ENCODE data around the gene FOLR3.

Gene FOLR3

DNA sequence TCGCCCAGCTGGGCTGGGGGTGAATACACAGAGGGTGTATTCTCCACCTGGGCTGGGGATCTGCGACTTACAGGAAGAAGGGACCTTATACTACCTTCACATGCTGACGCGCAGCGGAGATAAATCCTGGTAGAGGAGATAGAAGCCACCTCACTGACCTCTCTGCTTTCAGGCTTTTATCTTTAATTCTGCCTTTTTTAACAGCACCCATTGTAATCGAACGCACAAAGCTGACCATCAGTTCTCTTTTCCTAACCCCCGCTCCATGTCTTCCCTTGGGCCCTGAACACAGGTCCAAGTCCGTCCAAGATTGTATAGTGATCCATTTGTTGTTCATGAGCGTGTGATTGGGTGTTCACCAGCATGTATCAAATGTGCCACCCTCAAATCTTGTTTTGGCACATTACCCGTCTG, 31.8 kb upstream of the FOLR3 start:
- TF ChIP-seq CEBPB (IDR thresholded peaks at IDR 0.05) (no peak), YY1 (IDR thresholded peaks at IDR 0.05; ENCODE audit: low read depth) (no peak), CREB1 (IDR thresholded peaks at IDR 0.05; ENCODE audit: low read depth) (no peak)

GRCh38 chr11:72105888-72106287, 29.6 kb upstream of the FOLR3 start, which contains the start of gene TOMT:
TSS of gene TOMT (plus strand) at chr11:72105924. CDS start at chr11:72105952, 28 bp downstream.
- no peak for TF ChIP-seq MAX (IDR thresholded peaks at IDR 0.05)
- TF ChIP-seq ZBTB7A (IDR thresholded peaks at IDR 0.05; ENCODE audit: low read depth) = no peak
- TF ChIP-seq TCF12 (IDR thresholded peaks at IDR 0.05; ENCODE audit: low read depth) = no peak
- TF ChIP-seq TAF1 (IDR thresholded peaks at IDR 0.05; ENCODE audit: low read depth) = no peak
- no peak for TF ChIP-seq CEBPB (IDR thresholded peaks at IDR 0.05)

- TF ChIP-seq TEAD4 (IDR thresholded peaks at IDR 0.05) (no peak), MAX (IDR thresholded peaks at IDR 0.05) (peak; percentile 1; the same call in 1 of the 2 replicates), TCF12 (IDR thresholded peaks at IDR 0.05; ENCODE audit: low read depth) (no peak)
Observed at GRCh38 chr11:72111300-72112142, 24.0 kb upstream of the FOLR3 start.

- no peak for TF ChIP-seq TCF12 (IDR thresholded peaks at IDR 0.05; ENCODE audit: low read depth)
- TF ChIP-seq MAX (IDR thresholded peaks at IDR 0.05) = peak; percentile 78
- TF ChIP-seq RAD21 (IDR thresholded peaks at IDR 0.05; ENCODE audit: low read depth) = no peak
- TF ChIP-seq FOXM1 (IDR thresholded peaks at IDR 0.05; ENCODE audit: borderline replicate concordance, low read depth) = 0 out of 2 replicates have a peak, but pooled peaks have one; percentile 52
- no peak for TF ChIP-seq EGR1 (IDR thresholded peaks at IDR 0.05)
- no peak for TF ChIP-seq REST (IDR thresholded peaks at IDR 0.05; ENCODE audit: low read depth)
- TF ChIP-seq TEAD4 (IDR thresholded peaks at IDR 0.05) = no peak
- TF ChIP-seq NFIC (IDR thresholded peaks at IDR 0.05) = 0 out of 2 replicates have a peak, but pooled peaks have one; percentile 35
- no peak for TF ChIP-seq CEBPB (IDR thresholded peaks at IDR 0.05)
- no peak for TF ChIP-seq EP300 (IDR thresholded peaks at IDR 0.05; ENCODE audit: borderline replicate concordance)
- no peak; the same call in 1 of the 2 replicates for TF ChIP-seq YY1 (IDR thresholded peaks at IDR 0.05; ENCODE audit: low read depth)
- no peak for TF ChIP-seq ZBTB7A (IDR thresholded peaks at IDR 0.05; ENCODE audit: low read depth)
- TF ChIP-seq TAF1 (IDR thresholded peaks at IDR 0.05; ENCODE audit: low read depth) = peak; percentile 82
- peak; percentile 46 for TF ChIP-seq CREB1 (IDR thresholded peaks at IDR 0.05; ENCODE audit: low read depth)
- TF ChIP-seq, protein P1, sequence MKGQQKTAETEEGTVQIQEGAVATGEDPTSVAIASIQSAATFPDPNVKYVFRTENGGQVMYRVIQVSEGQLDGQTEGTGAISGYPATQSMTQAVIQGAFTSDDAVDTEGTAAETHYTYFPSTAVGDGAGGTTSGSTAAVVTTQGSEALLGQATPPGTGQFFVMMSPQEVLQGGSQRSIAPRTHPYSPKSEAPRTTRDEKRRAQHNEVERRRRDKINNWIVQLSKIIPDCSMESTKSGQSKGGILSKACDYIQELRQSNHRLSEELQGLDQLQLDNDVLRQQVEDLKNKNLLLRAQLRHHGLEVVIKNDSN (IDR thresholded peaks at IDR 0.05) = peak; percentile 79
Observed at GRCh38 chr11:72112143-72112977, 23.2 kb upstream of the FOLR3 start, which contains the start of gene ANAPC15. TSS of gene ANAPC15 (minus strand) at chr11:72112695. CDS start at chr11:72111276, 1,419 bp downstream.

DNA sequence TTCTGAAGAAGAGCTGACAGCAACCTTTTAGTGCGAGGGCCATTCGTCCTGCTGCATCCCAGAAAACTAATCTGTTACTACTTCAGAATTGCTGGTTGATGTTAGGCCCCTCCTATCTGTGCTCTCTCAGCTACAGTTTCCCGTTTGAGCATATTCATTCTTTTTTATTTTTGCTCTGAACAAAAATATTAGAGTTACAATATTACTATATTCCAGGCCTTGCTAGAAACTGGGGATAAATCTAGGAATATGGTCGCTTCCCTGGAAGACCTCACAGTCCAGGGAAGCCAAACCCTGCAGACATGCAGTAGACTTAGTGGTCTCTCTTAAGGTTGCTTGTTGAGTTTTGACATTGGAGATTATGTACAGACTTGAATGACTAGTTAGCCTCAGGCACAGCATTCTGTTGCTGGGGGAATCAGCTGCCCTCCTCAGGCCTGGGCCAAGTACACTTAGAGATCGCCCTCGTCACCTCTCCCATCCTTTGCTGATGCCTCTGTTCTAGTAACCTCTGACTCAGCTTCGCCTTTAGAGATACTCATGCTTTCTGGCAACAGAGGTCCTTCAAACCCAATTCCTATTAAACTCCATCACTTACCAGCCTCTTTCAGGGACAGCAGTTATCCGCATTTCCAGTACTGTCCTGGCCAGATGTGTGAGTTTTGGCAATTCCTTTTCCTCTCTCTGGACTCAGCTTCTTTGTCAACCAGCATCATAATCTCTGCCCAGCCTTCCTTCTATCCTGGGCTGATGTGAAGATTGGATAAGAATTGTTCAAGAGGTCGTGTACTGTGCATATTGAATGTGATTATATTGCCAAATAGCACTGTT, 22.3 kb upstream of the FOLR3 start:
- TF ChIP-seq CREB1 (IDR thresholded peaks at IDR 0.05; ENCODE audit: low read depth) (no peak; the same call in 1 of the 2 replicates), TEAD4 (IDR thresholded peaks at IDR 0.05) (no peak), NFIC (IDR thresholded peaks at IDR 0.05) (no peak), YY1 (IDR thresholded peaks at IDR 0.05; ENCODE audit: low read depth) (no peak), EP300 (IDR thresholded peaks at IDR 0.05; ENCODE audit: borderline replicate concordance) (no peak), TAF1 (IDR thresholded peaks at IDR 0.05; ENCODE audit: low read depth) (no peak), FOXM1 (IDR thresholded peaks at IDR 0.05; ENCODE audit: borderline replicate concordance, low read depth) (no peak), EGR1 (IDR thresholded peaks at IDR 0.05) (no peak), MAX (IDR thresholded peaks at IDR 0.05) (no peak), RAD21 (IDR thresholded peaks at IDR 0.05; ENCODE audit: low read depth) (no peak), REST (IDR thresholded peaks at IDR 0.05; ENCODE audit: low read depth) (no peak), ZBTB7A (IDR thresholded peaks at IDR 0.05; ENCODE audit: low read depth) (no peak), CEBPB (IDR thresholded peaks at IDR 0.05) (no peak), TCF12 (IDR thresholded peaks at IDR 0.05; ENCODE audit: low read depth) (no peak)
- TF ChIP-seq, protein P1 (IDR thresholded peaks at IDR 0.05) = no peak

Measured in Ishikawa (cell line).